Vagina (tissue), 2 donors: ENCODE results near the gene UPK1B. TPM values are rescaled to one million over a fixed set of nuclear protein-coding genes. Genes with fewer than 3 reads are reported as not detected.
A peak's percentile ranks its signal among the peaks of the same experiment; 100 is the strongest.

ENCODE experiments used
- DNase-seq, 2 donors: peaks; one replicate each; pipeline ENCODE4 v3.0.0-alpha.2; 2017; ENCODE audit errors: extremely low spot score in 2 of 2
- H3K27ac ChIP-seq: fragments of 200-600 bp; sonication (generic); one replicate; pipeline ENCODE4 v1.5.1; 2019
- H3K27me3 ChIP-seq: fragments of 200-600 bp; sonication (generic); one replicate; pipeline ENCODE4 v1.5.1; 2019
- H3K36me3 ChIP-seq, 2 donors: fragments of 200-600 bp; sonication (generic); one replicate each; pipeline ENCODE4 v1.5.1; 2017 to 2019
- H3K4me1 ChIP-seq: fragments of 200-600 bp; sonication (generic); one replicate; pipeline ENCODE4 v1.5.1; 2019
- H3K4me3 ChIP-seq, 2 donors: fragments of 200-600 bp; sonication (generic); 1 replicate in 1 of 2; 2 replicates in 1 of 2; pipeline ENCODE4 v1.5.1; 2016 to 2019
- H3K9me3 ChIP-seq: fragments of 200-600 bp; sonication (generic); one replicate; pipeline ENCODE4 v1.5.1; 2019
- POLR2A ChIP-seq, 2 donors: fragments of 450-650 bp; IDR thresholded peaks; one replicate each; pipeline ENCODE4 v1.6.1; 2017; ENCODE audit warnings: antibody characterized with exemption in 2 of 2, mild to moderate bottlenecking in 2 of 2, moderate library complexity in 2 of 2
- POLR2AphosphoS5 ChIP-seq, 2 donors: sonication (generic); formaldehyde crosslinking; IDR thresholded peaks; one replicate each; pipeline ENCODE4 v1.9.0; 2017; ENCODE audit warnings: antibody characterized with exemption in 2 of 2, mild to moderate bottlenecking in 2 of 2, low read depth in 1 of 2; ENCODE audit not compliant: insufficient read depth in 1 of 2
- intact Hi-C: fragments of 100-400 bp; cut with DNase I; formaldehyde crosslinking; loops from one replicate; pipeline ENCODE4 v1.15.1; 2023
- total RNA-seq: library from RNA; depleted of rRNA; stranded (reverse); fragments of >200 nt; gene quantifications from one replicate; pipeline ENCODE4 v1.2.3, GENCODE V29; 2016
- TF ChIP-seq, protein P1 (sequence below), 3 experiments: fragments of 450-650 bp in 2 of 3; fragments of 200-600 bp in 1 of 3; sonication (generic) in 1 of 3; IDR thresholded peaks; one replicate each; pipeline ENCODE4 v1.5.1; 2017 to 2019; ENCODE audit warnings: antibody characterized with exemption in 3 of 3, mild to moderate bottlenecking in 2 of 3, moderate library complexity in 2 of 3

The UPK1B gene
- total RNA-seq, 1 donor from 2014 or later, result not detected

DNA sequence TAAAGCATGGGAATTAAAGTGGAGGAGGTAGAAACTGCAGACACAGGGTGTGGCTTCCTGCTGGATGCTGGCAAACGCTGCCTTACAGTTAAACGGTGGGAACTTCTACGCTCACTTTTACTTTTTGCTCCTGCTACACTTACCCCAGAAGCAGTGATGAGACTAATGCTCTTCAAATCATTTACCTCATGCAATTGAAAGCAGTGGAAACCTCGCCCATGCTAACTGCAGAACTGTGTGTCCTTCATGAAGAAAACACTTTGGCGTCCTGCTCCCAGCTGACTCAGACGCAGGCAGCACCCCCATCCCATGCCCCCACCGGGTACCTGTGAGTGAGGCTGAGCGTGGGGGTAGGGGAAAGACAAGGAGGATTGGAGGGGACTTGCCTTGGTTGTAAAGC, 31.8 kb downstream of the UPK1B start:
- intact Hi-C loops, result no loop called here
- no peaks in the 10 kb centered on the region for H3K27me3 ChIP-seq
- no peak overlapping the region for H3K27ac ChIP-seq
- H3K4me3 ChIP-seq, result no peak overlapping the region
- H3K36me3 ChIP-seq, result peaks cover 0 to under 1% of the 10 kb centered on the region in 2 donors
- H3K4me1 ChIP-seq, result peaks cover 6% of the 10 kb centered on the region
- no peaks in the 10 kb centered on the region for H3K9me3 ChIP-seq
- DNase-seq, result no peak
- TF ChIP-seq POLR2AphosphoS5 (IDR thresholded peaks at IDR 0.05; ENCODE audit: insufficient read depth in 1 of 2, low read depth in 1 of 2) (no peak), POLR2A (IDR thresholded peaks at IDR 0.05) (no peak)
- TF ChIP-seq, protein P1, sequence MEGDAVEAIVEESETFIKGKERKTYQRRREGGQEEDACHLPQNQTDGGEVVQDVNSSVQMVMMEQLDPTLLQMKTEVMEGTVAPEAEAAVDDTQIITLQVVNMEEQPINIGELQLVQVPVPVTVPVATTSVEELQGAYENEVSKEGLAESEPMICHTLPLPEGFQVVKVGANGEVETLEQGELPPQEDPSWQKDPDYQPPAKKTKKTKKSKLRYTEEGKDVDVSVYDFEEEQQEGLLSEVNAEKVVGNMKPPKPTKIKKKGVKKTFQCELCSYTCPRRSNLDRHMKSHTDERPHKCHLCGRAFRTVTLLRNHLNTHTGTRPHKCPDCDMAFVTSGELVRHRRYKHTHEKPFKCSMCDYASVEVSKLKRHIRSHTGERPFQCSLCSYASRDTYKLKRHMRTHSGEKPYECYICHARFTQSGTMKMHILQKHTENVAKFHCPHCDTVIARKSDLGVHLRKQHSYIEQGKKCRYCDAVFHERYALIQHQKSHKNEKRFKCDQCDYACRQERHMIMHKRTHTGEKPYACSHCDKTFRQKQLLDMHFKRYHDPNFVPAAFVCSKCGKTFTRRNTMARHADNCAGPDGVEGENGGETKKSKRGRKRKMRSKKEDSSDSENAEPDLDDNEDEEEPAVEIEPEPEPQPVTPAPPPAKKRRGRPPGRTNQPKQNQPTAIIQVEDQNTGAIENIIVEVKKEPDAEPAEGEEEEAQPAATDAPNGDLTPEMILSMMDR (IDR thresholded peaks at IDR 0.05), result no peak

DNA sequence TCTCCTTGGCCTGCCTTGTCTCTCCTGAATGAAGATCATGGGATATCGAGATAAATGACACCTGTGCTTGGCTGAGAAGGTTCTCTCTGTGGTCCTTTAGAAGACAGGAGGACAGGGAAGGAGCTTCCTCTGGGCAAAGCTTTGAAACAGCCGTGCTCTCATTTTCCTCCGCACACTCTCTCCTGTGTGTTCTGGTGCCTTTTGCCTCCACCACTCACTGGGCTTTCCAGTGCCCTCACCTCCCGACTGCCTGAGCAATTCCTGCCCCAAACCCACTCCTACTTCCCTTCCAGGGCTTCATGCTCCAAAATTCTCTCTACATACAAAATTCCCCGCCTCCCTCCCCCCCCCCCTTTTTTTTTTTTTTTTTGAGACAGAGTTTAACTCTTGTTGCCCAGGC, 32.3 kb downstream of the UPK1B start:
- H3K4me1 ChIP-seq, result peaks cover 6% of the 10 kb centered on the region
- H3K9me3 ChIP-seq, result no peaks in the 10 kb centered on the region
- intact Hi-C loops, result no loop called here
- H3K27ac ChIP-seq, result no peak overlapping the region
- H3K27me3 ChIP-seq, result no peaks in the 10 kb centered on the region
- H3K4me3 ChIP-seq, result no peak overlapping the region
- no peak for DNase-seq
- peaks cover 0 to 5% of the 10 kb centered on the region in 2 donors for H3K36me3 ChIP-seq
- TF ChIP-seq, protein P1 (IDR thresholded peaks at IDR 0.05), result no peak
- no peak for TF ChIP-seq POLR2AphosphoS5 (IDR thresholded peaks at IDR 0.05; ENCODE audit: insufficient read depth in 1 of 2, low read depth in 1 of 2)
- TF ChIP-seq POLR2A (IDR thresholded peaks at IDR 0.05), result no peak

DNA sequence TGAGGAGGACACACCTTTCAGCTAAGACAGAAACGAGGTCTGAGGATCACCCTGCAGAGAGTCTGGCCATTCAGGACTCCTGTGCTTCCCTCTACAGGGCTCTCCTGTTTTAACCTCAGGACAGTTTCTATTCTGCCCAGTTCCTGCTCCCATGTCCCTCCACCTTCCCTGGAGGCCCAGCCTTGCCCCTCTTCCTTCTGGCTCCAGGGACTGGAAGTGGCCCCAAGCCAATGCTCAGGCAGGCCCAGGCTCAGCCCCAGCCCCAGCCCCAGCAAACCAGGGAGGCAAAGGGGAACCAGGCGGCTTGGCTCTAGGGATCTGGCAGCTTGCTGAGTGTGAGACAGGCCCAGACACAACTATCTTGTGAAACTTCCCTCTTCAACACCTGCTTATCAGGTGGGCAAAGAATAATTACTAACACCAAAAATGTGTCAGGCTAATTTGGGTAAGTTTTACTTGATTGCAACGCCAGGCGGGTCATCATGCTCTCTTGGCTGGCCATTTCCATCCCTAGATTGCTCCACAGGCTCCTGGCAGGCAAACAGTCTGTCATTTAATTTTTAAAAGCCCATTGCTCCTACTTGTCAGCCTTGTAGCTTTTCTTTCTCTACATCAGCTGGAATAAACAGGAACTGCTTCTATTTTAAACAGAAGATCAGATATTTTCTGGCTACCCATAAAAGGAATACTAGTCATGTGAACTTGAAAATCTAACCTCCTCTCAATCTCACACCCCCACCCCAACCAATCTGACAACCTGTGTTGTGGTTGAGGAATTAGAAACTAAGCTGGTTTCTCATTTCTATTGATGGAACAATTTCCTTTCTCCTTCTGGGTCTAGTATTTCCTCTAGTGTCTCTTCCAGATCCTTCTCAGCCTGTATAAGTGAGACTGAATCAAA, 33.5 kb downstream of the UPK1B start:
- TF ChIP-seq POLR2AphosphoS5 (IDR thresholded peaks at IDR 0.05; ENCODE audit: insufficient read depth in 1 of 2, low read depth in 1 of 2) (no peak), POLR2A (IDR thresholded peaks at IDR 0.05) (no peak)
- TF ChIP-seq, protein P1 (IDR thresholded peaks at IDR 0.05), result no peak
- no peak overlapping the region for H3K27ac ChIP-seq
- H3K36me3 ChIP-seq, result peaks cover 0 to 13% of the 10 kb centered on the region in 2 donors
- intact Hi-C loops, result no loop called here
- H3K9me3 ChIP-seq, result no peaks in the 10 kb centered on the region
- no peaks in the 10 kb centered on the region for H3K27me3 ChIP-seq
- H3K4me1 ChIP-seq, result peaks cover 6% of the 10 kb centered on the region
- DNase-seq, result peak in 1 of 2 donors; percentile 20
- H3K4me3 ChIP-seq, result no peak overlapping the region

DNA sequence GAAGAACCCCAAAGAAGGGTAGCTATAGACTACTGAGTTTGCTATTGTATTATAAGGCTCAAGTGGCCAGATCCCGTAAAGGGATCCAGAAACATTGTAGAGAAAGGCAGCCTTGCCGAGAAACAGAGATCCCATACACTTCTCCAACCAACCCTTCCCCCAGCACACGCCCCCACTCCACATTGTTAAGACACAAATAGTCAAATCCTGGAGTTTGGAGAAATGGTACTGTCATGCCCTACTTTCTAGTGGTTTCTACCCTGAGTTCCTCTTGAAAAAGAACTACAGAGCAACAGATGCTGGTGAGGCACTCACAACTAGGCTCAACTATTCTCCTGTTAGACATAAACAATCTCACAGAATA, 34.1 kb downstream of the UPK1B start:
- TF ChIP-seq, protein P1 (IDR thresholded peaks at IDR 0.05), result no peak
- no peak for TF ChIP-seq POLR2A (IDR thresholded peaks at IDR 0.05)
- TF ChIP-seq POLR2AphosphoS5 (IDR thresholded peaks at IDR 0.05; ENCODE audit: insufficient read depth in 1 of 2, low read depth in 1 of 2), result no peak
- H3K4me1 ChIP-seq, result peaks cover 6% of the 10 kb centered on the region
- DNase-seq, result no peak
- no peak overlapping the region for H3K4me3 ChIP-seq
- no peak overlapping the region for H3K27ac ChIP-seq
- intact Hi-C loops, result no loop called here
- no peaks in the 10 kb centered on the region for H3K9me3 ChIP-seq
- H3K27me3 ChIP-seq, result no peaks in the 10 kb centered on the region
- peaks cover 0 to 19% of the 10 kb centered on the region in 2 donors for H3K36me3 ChIP-seq

DNA sequence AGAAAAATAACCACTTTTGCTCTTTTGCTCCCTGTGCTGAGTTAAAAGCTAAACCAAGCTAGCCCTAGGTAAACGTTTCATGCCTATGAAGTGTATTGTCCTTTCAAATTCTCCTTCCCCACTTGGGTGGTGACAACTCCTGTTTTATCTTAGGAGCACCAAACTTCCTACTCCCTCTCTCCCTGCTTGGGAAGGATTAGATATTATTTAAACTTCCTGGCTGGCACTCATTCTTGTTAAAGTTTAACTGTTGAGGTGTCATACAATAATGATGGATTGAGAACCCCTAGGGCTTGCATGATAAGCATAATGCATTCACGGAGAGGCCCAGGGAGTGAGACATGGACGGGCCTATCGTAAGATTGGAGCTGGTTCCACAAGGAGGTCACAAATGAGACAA, 37.8 kb downstream of the UPK1B start:
- intact Hi-C loops, result no loop called here
- H3K4me1 ChIP-seq, result no peaks in the 10 kb centered on the region
- peaks cover 0 to 46% of the 10 kb centered on the region in 2 donors for H3K36me3 ChIP-seq
- DNase-seq, result no peak
- no peak overlapping the region for H3K4me3 ChIP-seq
- H3K9me3 ChIP-seq, result no peaks in the 10 kb centered on the region
- TF ChIP-seq POLR2A (IDR thresholded peaks at IDR 0.05) (no peak), POLR2AphosphoS5 (IDR thresholded peaks at IDR 0.05; ENCODE audit: insufficient read depth in 1 of 2, low read depth in 1 of 2) (no peak)
- TF ChIP-seq, protein P1 (IDR thresholded peaks at IDR 0.05), result no peak
- no peak overlapping the region for H3K27ac ChIP-seq
- H3K27me3 ChIP-seq, result no peaks in the 10 kb centered on the region
